ENCODE results near the gene USP32.
"Not testable (repeated sequence)": the region's sequence is repeated elsewhere in the genome, so short reads cannot be mapped to it uniquely, and the experiment has no call there.

Gene USP32

GRCh38 chr17:60328679-60329078 lies 63.3 kb downstream of the USP32 start:
- no peak for DNase-seq

GRCh38 chr17:60327901-60328273 lies 64.0 kb downstream of the USP32 start:
- no peak for DNase-seq

DNA sequence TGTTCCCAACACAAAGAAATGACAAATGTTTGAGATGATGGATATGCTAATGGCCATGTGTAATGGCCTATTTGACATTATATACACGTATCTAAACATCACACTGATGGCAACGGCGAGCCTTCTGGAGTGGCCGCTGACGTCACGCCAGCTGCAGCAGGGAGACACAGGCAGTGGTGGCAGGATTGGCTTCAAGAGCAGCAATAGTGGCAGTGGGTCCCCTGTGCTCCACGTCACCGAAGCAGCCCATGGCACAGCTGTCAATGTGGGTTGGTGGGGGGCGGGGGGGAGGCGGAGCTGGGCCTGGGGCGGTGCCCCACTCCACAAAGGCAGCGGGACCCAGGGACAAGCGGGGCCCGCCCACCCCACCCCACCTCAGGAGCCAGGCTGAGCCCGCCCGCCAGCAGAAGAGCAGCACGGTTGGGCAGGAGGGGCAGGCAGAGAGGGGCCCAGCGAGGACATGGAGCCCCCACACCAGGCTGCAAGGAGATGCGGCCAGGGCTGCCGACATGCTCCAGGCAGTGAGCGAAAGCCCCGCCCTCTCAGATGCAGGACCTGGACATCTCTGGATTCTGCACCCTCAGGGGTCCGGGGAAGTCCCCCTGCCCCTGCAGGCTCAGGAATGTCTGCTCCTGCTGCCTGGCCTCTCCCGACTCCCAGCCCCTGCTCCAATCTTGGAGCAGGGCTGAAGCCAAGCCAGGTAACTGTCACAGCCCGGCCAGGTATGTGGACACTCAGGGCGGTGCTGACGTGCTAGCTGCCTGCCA lies 64.6 kb downstream of the USP32 start:
- DNase-seq = no peak

- DNase-seq = no peak
These were observed 65.2 kb downstream of the USP32 start for GRCh38 chr17:60326702-60327101.

DNA sequence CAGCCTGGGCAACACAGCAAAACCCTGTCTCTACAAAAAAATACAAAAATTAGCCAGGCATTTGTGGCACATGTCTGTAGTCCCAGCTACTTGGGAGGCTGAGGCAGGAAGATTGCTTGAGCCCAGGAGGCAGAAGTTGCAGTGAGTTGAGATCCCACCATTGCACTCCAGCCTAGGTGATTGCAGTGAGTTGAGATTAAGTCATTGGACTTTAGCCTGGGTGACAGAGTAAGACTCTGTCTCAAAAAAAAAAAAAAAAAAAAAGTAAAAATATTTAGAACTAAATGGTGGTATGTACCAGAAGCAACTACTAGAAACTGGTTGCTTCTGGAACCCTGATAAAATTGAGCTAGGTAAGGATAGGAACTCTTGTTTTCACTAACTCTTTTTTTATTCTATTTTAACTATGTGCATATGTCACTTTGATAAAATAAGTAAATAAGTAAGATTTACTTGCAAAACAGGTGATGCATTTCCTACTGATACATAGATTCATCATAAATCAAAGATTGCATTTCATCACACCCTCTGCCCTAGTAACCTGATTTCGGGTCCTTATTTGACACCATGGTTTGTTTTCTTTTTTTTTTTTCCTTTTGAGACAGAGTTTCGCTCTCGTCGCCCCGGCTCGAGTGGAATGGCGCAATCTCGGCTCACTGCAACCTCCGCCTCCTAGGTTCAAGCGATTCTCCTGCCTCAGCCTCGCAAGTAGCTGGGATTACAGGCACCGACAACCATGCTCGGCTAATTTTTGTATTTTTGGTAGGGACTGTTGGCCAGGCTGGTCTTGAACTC lies 66.0 kb downstream of the USP32 start:
- DNase-seq = no peak

- DNase-seq = no peak
These were observed 68.2 kb downstream of the USP32 start for GRCh38 chr17:60323754-60324153.

- no peak for DNase-seq
These were observed 69.9 kb downstream of the USP32 start for GRCh38 chr17:60322056-60322387.

DNA sequence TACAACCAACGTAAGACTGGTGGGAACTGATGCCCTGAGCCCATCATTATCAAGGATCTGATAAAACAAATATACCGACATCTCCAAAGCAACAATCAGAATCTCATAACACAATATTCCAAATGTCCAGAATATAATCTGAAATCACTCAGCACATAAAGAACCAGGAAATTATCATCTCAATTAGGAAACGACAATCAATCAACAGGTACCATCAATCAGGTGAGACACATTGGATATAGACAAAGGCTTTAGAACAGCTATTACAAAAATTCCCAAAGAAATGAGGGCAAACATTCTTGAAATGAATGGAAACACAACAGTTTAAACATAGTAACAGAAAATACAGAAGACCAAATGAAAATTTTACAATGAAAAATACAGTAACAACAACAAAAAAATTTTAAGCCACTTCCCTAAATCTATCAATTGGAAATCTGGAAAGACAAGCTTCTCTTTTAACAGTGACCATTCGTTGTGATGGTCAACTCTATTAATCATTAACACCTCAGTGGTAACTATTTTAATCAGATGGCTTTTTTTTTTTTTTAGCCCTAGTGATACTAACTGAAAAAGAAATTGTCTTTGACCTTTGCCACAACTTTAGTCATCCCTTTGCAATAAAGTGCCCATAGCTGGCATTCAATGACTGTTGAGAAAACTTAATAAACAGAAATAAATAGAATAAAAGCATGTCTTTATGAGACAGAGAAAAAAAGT lies 70.4 kb downstream of the USP32 start:
- no peak for DNase-seq

DNA sequence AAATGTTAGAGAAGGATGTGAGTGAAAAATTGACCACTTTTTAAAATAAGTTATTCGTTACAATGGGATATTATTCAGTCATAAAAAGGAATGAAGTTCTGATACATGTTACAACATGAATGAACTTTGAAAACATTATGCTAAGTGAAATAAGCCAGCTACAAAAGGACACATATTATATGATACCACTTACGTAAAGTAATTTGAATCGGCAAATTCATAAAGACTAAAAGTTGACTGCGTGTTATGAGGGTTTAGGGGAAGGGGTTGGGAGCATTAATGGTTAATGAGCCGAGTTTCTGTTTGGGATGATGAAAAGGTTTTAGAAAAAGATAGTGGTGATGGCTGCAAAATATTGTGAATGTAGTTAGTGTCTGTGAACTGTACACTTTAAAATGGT lies 73.1 kb downstream of the USP32 start:
- DNase-seq = no peak

DNA sequence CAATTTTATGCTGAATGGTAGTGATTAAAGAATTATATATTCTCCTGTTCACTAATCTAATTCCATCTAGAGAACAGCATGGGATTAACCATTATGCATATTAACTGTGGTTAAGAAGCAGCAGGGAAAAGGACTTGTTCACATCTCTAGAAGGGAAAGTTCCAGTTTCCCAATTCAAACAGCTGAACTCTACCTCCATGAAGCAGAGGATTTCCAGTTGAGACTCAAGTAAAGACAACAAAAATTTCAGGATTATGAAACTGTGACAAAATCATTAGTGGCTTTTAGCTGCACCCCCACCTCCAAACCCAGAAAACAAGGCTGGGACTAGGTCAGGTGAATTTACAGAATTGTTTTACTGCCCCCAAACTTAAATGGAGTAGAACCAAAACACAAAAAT lies 73.6 kb downstream of the USP32 start:
- no peak for DNase-seq

GRCh38 chr17:60315650-60316049 lies 76.3 kb downstream of the USP32 start:
- DNase-seq = no peak

- not testable (repeated sequence) for DNase-seq
These were observed 77.0 kb downstream of the USP32 start for GRCh38 chr17:60314900-60315299.

GRCh38 chr17:60314423-60314822 lies 77.5 kb downstream of the USP32 start:
- DNase-seq = no peak

- no peak for DNase-seq
These were observed 80.0 kb downstream of the USP32 start for GRCh38 chr17:60311936-60312335.

GRCh38 chr17:60311186-60311585 lies 80.7 kb downstream of the USP32 start:
- DNase-seq = no peak

DNA sequence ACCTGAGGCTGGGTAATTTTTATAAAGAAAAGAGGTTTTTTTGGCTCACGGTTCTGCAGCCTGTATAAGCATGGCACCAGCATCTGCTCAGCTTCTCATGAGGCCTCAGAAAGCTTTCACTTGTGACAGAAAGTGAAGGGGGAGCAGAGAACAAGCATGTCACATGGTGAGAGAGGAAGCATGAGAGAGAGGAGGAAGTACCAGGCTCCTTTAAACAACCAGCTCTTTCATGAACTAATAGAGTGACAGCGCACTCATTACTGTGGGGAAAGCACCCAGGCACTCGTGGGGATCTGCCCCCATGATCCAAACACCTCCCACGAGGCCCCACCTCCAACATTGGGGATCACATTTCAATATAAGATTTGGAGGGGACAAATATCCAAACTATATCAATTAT lies 86.8 kb downstream of the USP32 start:
- no peak for DNase-seq

- DNase-seq = no peak
These were observed 87.4 kb downstream of the USP32 start for GRCh38 chr17:60304502-60304901.

DNA sequence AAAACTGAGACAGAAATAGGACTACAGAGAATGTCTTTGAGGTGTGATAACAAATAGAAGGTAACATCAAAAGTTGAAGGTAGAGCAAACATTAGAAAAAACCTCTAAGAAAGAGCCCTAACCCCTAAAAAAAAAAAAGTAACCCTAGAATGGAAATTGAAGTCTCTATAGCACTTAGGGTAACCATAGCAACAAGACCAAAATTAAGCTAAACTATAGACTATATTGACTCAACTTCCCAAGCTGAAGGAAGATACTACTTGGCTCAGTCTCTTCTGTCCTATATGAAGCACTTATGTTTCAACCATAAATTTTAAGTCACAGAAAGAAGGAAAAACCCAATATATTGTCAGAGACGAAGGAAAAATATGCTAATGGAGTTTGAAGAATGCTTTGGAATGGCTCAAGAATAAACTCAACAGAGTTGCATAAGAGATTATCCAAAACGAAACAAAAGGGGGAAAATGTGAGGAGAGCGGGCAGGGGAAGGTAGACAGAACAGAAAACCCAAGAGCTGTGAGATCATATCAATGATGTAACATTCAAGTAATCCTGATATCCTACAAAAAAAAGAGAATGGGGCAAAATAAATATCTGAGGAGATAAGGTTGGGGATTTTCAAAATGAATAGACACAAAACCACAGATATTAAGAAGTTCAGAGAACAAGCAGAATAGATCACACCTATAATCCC lies 88.4 kb downstream of the USP32 start:
- no peak for DNase-seq

- no peak for DNase-seq
These were observed 90.3 kb downstream of the USP32 start for GRCh38 chr17:60301649-60302048.

DNA sequence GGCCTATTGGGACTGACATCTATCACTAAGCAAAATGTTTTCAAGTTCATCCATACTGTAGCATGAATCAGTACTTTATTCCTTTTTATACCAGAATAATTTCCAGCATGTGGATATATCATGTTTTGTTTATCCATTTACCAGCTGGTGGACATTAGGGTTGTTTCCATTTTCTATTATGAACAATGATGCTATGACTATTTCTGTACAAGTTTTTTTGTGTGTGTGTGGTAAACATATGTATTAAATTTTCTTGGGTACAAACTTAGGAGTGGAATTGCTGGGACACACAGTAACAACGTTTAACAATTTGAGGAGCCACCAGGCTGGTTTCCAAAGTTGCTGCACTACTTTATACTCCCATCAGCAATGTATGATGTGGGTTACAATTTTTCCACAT lies 91.0 kb downstream of the USP32 start:
- DNase-seq = no peak

DNA sequence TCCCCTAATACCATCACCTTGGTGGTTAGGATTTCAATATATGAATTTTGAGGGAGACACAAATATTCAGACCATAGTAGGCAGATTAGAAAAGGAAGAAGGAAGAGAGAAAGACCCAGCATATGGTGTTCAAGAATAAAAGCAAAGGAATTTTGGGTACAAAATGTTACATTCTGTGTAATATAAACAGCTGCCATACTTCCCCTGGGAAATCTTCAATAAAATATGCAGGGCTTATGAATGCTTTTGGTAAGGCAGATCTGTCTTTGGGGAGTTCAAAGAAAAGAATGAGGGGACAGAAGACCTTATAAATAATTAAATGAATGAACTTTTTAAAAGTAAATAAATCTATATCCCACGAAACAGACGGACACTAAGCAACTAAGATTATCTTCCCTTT lies 91.9 kb downstream of the USP32 start:
- DNase-seq = no peak

DNA sequence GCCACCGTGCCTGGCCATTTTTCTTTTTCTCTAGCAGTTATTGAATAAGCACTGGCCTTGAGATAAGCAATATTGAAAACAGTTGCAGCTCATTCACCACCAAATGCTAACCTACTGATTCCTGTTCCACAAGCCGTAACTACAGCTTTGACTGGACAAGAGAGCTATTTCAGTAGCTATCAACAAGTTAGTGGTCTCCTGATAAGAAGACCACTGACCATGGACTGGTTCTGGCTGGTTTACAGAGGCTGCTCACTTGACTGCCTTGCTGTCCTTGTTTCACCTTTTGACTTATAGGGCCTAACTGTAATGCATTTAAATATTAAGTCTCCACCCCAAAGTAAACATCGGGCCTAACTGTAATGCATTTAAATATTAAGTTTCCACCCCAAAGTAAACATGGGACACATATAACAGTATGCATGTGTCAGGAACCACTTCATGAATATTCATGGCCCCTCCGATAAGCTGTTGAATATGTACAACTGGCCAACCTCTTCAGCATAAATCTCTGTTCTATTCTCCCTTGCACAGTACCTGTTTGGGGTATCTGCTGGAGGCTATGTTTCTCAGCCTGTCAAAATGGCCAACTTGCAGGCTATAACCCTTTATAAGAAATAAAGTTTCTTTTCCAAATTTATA lies 94.1 kb downstream of the USP32 start:
- DNase-seq = no peak

GRCh38 chr17:60296177-60296576 lies 95.8 kb downstream of the USP32 start:
- DNase-seq = no peak
